ENCODE results near the gene GINM1.
A peak's percentile ranks its signal among the peaks of the same experiment; 100 is the strongest.

The GINM1 gene, protein sequence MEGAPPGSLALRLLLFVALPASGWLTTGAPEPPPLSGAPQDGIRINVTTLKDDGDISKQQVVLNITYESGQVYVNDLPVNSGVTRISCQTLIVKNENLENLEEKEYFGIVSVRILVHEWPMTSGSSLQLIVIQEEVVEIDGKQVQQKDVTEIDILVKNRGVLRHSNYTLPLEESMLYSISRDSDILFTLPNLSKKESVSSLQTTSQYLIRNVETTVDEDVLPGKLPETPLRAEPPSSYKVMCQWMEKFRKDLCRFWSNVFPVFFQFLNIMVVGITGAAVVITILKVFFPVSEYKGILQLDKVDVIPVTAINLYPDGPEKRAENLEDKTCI

DNA sequence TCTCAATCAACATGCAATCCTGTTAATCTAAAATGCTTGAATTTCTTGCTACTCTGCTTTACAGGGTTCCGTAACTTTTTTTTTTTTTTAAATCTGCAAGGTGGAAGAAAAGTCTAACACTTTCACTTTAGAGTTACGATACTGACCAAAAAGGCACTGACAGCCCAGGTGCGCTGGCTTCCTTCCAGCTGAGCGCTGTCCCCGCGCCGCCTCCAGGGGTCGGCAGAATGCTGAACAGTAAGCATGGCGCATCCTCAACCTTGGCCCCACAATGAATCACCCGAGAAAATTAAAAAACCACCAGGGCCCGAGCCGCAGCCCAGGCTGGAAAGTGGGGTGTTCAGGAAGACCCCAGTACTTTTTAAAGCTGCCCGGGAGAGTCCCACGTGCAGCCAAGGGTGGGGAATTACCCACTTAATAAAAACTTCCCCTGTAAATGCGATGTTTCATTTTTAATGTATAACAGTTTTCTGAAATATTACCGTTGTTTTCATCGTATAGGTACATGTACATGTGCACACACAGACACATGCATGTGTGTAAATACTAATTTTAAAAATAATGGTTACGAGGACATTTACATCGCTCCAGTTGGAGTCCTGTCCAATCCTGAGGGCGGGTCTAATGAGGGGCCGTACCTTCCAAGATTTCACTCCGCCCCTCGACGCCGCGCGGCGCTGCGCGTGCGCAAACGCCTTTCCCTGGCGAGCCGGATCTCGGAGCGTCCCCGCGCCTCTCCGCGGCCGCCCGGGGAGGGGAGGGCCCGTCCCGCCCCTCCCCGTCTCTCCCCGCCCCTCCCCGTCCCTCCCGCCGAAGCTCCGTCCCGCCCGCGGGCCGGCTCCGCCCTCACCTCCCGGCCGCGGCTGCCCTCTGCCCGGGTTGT is at the start of gene GINM1:
Gene GINM1 (plus strand): TSS at position 849 of the 883 bp plus-strand sequence. CDS start 40 bp downstream, outside the sequence.
- DNase-seq: peak; percentile 84

DNA sequence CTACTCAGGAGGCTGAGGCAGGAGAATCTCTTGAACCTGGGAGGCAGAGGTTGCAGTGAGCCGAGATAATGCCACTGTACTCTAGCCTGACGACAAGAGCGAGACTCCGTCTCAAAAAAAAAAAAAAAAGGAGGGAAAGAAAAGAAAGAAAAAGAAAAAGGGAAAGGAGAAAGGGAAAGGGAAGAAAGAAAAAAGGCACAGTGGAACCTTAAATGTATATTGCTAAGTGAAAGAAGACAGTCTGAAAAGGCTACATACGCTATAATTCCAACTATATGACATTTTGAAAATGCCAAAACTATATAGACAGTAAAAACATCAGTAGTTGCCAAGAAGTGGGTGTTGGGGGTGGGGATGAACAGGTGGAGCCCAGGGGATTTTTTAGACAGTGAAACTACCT is 36.5 kb upstream of the GINM1 start:
- DNase-seq: no peak

DNA sequence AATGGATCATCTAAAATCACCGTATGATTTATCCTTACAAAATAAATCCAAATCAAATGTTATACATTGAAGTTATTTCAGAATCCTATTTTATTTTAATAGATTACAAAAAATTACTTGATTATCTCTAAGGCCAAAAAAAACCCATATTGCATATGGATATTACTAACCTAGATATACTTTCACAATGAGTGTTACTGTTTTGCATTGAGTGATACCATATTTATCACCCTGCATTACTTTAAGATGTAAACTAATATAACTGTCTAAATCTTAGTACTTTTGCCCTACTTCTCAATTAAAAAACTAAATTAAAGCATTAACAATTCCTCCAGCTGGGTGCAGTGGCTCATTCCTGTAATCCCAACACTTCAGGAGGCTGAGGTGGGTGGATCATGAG is 31.4 kb upstream of the GINM1 start:
- DNase-seq: no peak

DNA sequence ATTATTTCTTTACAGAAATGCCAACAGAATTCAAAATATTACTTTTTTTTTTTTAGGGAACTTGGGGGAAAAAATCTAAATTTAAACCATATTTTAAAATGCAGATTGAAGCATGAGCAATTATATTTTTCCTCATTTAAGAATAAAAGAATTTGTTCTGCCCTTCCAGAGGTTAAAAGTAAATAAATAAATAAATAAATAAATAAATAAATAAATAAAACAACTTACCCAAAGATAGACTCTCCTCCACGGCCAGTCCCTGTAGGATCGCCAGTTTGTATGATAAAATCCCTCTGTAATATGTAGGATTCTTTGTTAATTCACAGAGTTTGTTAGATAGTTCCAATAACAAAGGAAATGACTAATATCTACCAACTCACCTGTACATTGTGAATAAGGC is 25.0 kb upstream of the GINM1 start:
- no peak for DNase-seq

DNA sequence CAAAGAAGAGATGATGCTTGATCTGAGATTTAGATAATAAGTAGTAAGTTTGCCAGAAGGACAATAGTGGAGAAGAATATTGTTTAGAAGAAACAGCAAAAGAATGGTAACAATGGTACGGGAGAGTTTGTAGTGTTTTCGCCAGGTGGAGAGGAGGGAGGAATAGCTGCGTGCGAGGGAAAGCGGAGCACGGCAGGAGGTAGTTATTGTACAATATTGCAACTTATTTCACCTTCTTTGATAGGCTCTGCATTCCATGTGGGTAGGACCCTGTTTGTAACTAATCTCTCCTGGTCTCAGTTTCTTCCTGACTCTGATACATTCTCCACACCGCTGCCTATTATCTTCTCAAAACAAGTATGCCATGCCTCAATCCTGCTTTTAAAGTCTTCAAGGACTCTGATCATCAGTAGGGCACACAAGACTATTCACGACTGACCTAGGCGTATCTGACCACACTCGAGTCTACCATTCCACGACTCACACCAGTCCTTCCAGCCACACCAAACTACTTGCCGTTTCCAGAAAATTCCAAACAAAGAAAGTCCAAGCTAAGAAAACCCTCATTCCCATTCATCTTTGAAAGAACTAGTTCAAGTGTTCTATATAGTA is 21.4 kb upstream of the GINM1 start:
- DNase-seq: no peak

DNA sequence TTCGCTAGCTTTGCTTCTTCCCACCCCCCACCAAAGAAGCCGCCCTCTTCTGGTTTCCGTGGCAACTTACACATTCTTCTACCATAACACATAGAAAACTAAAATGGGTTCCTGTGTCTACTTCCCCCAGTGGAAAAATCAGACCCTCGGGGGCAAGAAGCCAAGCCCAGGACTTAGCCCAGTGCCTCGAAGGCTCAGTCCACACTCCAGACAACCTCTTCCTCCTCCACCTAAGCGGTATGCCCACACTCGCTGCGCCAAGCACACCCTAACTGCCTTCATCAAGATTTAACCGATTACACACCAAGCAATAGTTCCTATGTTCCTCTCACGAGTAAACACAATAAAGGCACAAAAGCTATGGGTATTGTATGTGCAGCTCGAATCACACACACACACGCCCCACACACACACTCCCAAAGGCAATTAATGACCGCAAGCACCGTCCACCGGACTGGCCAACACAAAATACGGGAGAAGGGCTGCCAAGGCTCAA is 20.9 kb upstream of the GINM1 start:
- DNase-seq: peak; percentile 13

DNA sequence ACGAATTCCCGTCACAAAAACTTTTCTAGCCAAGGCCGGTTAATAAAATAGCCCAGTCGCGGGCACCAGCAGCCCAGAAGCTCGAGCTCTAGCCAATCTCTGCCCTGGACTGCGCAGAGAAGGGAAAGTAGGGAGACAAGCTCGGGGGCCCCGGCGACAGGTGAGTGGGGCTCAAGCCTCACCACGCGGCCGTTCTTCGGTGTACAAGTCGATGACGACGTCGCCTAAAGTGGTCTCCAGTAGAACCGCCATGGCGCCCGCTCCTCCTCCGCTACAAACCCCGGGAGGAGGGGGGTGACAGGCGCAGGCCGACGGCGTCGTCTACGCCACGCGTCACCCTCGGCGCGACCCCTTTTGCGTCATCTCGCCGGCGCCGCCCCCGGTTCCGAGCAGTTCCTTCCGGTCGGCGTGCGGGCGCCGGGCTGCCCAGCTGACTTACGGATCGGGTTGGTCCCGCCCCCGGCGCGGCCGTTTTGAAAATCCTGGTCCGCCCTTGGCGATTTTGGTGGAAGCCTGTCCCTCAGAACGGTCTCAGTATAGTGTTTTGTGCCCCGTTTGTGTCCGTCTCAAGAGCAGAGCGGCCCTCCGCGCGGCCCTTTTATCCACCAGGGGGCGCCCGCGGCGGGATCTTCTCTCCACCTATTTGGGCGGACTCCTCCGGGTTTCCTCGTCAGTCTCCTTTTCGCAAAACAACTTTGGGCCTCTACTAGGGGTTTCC is 20.3 kb upstream of the GINM1 start, which contains the start of gene PPIL4:
Gene PPIL4 (minus strand): TSS at position 290 of the 718 bp plus-strand sequence. CDS start 38 bp downstream, at position 252.
- peak; percentile 87 for DNase-seq

DNA sequence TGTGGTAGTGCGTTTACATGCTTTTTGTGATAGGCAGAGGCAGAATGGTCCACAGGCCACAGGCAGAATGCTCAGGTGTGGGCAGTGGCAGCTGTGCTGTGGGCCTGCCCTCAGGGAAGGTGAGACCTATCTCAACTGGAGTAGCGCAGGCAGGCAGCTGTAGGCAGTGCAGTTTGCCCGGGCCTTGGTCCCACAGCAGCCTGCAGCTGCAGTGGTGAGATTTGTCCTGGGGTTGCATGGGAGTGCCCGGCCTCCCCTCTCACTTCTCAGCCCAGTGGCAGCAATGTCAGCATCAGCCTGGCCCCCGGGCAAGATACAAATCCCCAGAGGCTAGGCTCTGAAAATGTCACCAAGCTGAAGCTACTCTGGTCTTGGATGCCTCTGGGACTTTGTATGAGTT is 14.3 kb upstream of the GINM1 start:
- DNase-seq: no peak

DNA sequence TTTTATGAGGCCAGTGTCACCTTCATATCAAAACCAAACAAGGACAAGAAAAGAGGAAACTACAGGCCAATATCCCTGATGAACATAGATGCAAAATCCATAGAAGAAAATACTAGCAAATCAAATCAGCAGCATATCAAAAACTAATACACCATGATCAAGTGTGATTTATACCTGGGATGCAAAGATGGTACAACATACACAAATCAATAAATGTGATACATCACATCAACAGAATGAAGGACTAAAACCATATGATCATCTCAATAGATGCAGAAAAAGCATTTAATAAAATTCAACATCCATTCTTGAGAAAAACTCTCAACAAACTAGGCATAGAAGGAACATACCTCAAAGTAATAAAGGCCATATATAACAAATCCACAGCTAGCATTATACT is 8.1 kb upstream of the GINM1 start:
- DNase-seq: no peak

DNA sequence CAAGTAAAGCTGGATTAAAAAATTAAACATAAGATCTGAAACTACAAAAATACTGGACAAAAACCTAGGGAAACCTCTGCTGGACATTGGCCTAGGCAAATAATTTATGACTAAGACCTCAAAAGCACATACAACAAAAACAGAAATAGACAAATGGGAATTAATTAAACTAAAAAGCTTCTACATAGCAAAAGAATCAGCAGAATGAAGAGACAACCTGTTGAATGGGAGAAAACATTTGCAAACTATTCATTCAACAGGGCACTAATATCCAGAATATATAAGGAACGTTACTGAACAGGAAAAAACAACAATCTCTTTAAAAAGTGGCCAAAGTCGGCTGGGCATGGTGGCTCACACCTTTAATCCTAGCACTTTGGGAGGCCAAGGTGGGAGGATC is 6.8 kb upstream of the GINM1 start:
- DNase-seq: no peak

DNA sequence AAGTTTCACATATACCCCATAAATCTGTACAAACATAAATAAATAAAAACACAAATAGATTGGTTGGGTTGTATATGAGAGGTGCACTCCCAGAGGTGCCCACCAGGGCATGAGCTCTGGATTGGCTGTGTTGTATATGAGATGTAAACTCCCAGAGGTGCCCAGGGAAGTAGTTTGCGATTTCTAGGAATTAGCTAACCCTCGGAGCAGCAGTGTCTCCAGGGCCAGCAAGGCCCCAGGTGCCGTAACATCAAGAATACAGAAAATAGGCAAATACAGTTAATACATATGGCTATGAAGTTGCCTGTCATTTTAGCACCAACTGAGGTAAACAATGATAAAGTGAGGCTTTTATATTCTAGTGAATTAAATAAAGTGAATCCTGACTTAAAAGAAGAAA is 5.4 kb upstream of the GINM1 start:
- DNase-seq: peak; percentile 4

DNA sequence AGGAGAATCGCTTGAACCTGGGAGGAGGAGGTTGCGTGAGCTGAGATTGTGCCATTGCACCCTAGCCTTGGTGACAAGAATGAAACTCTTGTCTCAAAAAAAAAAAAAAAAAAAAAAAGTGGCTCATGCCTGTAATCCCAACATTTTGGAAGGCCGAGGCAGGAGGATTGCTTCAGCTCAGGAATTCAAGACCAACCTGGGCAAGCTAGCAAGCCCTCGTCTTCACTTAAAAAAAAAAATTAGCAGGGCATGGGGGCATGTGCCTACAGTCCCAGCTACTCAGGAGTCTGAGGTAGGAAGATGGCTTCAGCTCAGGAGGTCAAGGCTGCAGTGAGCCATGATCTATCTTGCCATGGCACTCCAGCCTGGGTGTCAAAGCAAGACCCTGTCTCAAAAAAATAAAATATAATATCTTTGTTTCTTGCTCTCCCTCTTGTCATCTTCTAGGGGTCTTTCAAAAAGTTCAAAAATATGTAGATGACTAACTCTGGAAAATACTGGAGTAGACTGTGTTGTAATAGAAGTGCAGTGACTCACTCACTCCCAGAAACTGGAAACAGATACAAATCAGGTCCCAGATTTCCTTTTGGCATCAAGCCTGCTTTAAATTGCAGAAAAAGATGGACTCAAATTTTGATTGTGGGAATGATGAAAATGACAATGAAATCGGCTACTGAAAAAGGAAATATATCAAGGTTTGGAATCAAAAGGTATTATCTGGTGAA is 2.8 kb upstream of the GINM1 start:
- no peak for DNase-seq

DNA sequence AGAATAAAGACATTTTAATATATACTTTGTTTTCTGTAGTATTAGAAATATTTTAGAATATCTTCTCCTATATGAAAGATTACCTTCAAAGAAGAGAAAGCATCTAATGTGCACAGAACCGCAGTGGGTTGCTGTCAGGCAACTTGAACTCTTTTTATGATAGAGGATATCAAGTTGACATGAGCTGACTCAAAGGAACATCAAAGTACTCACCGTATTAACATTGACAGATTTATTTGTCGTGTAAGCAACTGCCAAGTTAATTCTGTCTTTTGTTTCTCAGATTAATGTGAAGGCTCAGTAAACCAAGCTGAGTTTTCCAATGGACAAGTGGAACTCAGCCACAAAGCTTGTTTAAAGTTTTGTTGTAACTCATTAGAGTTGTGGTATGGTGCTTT is 2.2 kb upstream of the GINM1 start:
- DNase-seq: no peak

DNA sequence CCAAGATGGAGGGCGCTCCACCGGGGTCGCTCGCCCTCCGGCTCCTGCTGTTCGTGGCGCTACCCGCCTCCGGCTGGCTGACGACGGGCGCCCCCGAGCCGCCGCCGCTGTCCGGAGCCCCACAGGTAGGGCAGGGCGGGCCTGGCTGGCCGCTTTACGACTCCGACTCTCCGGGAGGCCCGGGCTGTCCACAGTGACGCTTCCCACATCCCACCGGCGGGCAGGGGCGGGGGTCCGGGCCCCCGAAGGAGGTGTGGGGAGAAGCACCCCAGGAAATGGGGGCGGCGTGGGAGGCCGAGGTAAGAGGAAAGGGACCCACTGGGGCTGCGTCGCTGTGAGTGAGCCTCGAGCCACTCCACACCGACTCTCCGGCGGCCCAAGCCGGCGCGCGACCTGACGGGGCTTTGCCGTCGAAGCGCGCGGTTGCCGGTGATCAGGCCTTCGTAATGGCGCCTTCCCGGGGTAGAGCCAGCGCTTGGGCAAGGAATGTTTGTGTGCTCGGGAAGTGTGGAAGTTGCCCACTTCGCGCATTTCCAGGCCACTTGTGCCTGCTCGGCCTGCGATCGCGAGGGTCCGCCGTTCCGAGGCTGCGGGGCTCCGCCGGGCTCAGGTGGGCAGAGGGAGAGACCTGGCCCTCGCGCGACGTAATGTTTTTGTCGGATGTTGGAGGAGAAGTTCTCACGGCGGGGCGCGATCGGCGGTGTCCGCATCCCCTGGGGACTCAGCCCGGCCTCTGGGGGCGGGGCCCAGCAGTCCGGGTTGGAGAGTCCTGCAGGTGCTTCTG is 427 bp downstream of the GINM1 start:
- DNase-seq: peak; percentile 59

DNA sequence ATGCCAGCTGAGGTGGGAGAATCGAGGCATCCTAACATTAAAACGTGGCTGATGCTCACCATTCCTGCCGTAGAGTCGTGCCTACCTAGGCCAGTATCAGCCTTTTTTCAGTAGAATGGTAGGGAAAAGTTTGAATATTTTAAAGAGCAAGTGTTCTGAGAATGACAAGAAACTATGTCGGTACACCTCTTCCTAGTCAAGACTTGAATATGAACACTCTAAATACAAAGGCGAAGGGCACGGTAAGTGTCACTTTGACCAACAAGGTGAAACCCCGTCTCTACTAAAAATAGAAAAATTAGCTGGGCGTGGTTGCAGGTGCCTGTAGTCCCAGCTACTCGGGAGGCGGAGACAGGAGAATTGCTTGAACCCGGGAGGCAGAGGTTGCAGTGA is 1.0 kb downstream of the GINM1 start:
- DNase-seq: no peak

DNA sequence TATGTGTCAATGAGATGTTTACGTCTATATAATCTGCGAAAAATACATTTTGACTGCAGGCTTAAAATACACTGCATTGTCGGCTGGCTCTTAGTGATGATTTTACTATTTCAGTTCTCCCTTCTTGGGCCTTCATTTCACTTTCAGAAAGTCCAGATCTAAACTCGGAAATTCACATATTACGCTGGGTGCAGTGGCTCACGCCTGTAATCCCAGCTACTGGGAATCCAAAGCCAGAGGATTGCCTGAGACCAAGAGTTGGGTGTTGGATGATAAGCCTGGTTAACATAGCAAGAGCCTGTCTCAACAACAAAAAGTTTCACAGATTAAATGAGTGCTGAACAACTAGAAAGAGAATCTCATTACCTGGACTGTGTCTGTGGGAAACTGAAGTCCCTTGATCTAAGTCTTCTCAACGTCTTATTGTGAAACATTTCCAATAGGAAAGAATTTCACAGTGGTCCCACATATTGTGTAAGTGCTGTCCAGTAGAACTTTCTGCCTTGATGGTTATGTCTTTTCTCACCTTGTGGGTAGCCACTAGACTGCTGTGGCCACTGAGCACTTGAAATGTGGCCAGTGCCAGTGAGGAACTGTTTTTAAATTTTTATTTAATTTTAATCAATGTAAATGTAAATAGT is 1.9 kb downstream of the GINM1 start:
- no peak for DNase-seq

DNA sequence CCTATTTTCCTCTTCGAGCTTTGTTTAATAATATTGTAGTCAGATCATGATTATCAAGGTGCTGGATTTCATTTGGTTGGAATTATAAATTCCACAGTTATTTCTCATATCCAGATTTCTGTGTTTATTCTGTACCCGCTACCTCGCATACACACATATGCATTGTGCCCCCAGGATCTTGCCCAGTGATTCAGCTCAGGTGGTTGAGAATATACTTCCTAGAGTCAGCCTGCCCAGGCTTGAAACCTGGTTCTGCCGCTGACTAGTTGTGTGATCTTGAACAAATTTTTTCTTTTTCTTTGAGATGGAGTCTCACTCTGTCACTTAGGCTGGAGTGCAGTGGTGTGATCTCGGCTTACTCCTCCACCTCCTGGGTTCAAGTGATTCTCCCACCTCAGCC is 14.7 kb downstream of the GINM1 start:
- no peak for DNase-seq

DNA sequence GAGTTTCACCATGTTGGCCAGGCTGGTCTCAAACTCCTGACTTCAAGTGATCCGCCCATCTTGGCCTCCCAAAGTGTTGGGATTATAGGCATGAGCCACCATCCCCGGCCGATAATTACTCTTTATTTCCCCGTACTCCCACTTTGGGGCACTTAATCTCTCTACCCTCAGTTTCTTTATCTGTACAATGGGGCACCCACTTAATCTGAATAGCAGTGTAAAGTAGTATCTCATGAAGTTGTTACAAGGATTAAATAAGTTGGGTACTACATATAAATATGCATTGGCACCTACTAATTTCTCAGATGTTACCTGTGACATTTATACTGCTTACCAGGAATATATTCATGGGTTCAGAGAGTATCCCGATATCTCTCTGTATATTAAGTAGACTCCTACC is 15.2 kb downstream of the GINM1 start:
- no peak for DNase-seq

DNA sequence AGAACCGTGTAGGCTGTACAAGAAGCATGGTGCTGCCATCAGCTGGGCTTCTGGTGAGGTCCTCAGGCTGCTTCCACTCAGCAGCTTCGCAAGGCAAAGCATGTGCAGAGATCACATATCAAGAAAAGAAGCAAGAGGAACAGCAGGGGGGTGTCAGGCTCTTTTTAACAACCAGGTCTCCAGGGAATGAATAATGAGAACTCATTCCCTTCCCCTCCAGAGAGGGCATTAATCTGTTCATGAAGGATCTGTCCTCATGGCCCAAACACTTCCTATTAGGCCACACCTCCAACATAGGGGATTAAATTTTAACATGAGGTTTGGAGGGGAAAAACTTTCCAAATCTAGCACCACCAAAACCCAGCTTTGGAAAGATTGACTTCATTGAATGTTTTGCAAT is 20.0 kb downstream of the GINM1 start:
- no peak for DNase-seq

DNA sequence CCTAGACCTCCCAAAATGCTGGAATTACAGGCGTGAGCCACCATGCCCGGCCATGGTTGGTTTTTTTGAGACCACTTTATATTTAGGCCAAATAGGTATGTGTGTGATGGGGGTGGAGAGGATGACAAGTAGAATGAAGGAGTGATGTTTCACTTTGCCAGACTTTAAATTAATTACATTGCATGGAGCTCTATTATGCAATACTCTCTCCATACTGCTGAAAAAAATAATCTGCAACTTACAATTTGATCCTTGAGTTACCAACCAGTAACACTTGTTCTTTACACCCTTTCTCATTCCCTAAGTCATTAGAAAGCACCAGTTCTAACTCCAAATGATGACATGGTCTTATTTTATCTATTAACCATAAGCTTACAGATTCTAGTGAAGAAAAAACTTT is 26.8 kb downstream of the GINM1 start:
- DNase-seq: no peak

DNA sequence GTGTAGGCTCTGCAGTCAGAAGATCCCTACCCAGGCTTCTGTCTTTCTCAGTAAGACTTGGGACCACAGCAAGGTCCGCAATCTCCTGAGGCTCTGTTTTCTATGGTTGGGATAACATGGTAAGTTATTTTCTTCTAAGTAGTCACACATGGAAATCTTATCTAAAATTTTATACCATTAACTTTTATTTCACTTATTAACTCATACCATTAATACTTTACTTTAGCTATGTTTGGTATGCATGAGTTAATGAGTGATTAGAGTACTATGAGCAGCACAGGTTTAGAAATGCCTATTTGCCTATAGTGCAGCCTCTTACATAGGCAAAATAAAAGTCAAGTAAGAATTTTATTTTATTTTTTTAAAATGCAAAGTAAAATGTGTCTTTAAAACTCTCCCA is 27.2 kb downstream of the GINM1 start:
- DNase-seq: no peak
